ENCODE data around the gene BLM.

Gene BLM

GRCh38 chr15:90794538-90794937 is 77.4 kb downstream of the BLM start:
- no peak for DNase-seq

- DNase-seq, result no peak
Measured at GRCh38 chr15:90799639-90800170, 82.6 kb downstream of the BLM start.

GRCh38 chr15:90801803-90802202 is 84.7 kb downstream of the BLM start:
- DNase-seq, result no peak

- no peak for DNase-seq
Measured at GRCh38 chr15:90807074-90807785, 90.1 kb downstream of the BLM start.

DNA sequence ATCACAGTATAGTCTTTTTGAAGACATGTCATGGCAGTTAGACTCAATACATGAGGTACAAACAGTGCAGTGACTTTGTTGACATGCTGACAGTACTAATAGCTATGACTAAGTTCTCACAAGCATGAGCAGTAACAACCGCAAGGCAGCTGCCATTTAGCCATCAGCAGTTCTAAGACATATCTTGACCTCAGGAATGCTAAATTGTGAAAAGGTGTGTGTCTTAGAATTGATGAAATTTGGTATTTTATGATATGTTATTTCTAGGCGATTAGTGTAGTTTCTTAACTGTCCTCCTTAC is 90.6 kb downstream of the BLM start:
- DNase-seq, result no peak

GRCh38 chr15:90808517-90809235 is 91.5 kb downstream of the BLM start:
- DNase-seq, result no peak

DNA sequence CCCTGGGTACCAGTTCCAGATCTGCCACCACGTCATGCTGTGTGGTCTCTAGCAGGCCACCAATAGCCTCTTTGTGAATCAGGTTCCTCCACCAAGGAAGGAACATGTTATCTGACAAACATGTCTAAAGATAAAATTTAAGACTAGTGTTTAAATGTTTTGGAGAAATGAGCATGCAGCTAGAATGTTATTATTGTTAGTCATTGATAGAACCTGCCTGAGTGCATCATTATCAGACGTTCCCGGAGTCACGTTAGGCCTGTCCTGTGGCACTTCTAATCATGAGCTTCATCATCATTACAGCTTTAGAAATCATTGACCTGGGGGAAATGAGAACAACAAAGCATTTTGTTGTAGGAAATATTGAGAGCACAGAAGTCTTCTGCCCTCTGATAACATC is 92.4 kb downstream of the BLM start:
- no peak for DNase-seq

DNA sequence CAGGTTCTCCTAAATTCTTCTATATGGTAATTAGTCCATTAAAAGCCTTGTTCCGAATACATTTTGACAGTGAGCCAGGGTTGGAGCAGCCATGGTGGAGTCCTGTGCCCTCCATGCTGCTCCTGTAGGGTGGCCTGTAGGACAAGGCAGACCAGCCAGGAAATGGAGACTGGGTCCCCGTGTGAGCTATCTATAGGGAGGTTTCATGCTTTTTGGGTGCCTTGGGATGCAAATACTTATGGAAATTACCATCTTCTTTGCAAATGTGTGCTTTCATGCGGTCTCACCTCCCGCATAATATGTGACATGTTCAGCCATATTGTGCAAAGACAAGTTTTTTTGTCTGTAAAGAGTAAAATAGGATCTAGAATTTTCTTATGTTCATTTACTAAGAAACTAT is 93.2 kb downstream of the BLM start:
- DNase-seq, result no peak

DNA sequence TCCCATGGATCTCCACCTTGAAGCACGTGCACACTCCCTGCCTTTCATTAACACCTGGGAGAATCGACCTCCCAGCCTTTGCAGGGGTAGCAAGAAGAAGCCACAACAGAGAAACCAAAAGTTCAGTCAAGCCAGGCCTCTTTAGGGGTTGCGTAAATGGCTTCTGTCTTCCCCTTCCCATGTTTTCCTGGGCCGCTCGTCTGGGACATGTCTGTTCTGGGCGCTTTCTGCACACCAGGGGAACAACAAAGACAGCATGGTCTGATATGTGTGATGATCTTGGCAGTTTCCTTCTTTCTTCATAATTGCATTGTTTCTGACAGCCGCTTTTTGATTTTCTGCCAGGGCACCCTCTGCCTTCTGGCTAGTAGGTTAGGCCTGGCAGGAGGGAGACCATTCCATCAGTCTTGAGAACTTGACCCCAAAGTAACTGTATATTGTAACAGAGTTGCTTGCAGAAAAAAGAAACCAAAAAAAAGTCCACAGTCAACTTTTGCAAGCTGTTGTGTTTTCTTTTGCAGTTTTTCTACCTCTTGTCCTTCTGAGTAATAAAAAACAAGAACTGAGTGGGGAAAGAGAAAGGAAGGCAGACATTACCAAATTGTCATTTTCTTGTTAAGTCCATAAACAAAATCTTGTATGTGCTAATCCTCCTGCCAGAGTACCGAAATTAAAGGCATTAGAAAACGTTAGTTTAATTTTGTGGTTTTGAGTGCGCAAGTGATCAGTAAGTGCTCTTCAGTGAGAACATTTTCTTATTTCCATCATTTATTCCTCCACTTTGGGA is 95.2 kb downstream of the BLM start:
- no peak for DNase-seq

- DNase-seq, result no peak
Measured at GRCh38 chr15:90812958-90813265, 95.8 kb downstream of the BLM start.

GRCh38 chr15:90813796-90814190 is 96.6 kb downstream of the BLM start:
- peak in 1 of 2 experiments; percentile 47 for DNase-seq

- DNase-seq, result no peak
Measured at GRCh38 chr15:90814191-90814821, 97.2 kb downstream of the BLM start.

DNA sequence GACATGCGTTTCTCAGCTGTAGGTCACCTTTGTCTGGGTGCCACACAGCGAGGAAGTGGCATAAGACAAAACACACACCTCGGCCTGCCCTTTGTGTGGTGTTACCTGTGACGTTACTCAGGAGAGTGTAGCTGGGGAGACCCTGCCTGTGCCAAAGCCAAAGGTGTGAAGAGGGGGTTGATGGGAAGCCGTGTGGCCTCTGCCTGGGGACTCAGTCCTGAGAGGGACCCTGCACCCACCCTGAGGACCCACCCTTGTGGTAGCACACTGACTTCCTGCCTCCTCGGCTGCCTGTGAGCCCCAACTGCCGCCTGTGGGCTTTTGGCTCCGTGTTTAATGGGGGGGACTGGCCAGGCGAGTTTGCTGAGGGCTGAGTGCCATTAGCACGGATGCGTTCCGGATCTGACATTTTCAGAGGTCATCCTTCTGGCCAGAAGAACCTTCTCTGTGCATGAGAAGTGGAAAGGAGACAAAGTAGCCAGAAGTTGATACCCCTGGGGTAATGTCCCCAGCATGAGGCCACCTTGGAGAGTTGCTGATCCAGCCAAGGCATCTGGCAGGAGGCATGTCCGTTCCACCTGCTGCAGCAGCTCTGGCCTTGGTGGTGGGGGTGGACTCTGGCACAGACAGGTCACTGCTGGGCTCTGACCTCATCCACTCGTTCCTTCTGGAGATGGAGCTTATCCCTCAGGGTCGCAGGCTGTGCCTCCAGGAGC is 99.4 kb downstream of the BLM start:
- no peak for DNase-seq

GRCh38 chr15:90817117-90818057 is 100.2 kb downstream of the BLM start:
- no peak for DNase-seq

DNA sequence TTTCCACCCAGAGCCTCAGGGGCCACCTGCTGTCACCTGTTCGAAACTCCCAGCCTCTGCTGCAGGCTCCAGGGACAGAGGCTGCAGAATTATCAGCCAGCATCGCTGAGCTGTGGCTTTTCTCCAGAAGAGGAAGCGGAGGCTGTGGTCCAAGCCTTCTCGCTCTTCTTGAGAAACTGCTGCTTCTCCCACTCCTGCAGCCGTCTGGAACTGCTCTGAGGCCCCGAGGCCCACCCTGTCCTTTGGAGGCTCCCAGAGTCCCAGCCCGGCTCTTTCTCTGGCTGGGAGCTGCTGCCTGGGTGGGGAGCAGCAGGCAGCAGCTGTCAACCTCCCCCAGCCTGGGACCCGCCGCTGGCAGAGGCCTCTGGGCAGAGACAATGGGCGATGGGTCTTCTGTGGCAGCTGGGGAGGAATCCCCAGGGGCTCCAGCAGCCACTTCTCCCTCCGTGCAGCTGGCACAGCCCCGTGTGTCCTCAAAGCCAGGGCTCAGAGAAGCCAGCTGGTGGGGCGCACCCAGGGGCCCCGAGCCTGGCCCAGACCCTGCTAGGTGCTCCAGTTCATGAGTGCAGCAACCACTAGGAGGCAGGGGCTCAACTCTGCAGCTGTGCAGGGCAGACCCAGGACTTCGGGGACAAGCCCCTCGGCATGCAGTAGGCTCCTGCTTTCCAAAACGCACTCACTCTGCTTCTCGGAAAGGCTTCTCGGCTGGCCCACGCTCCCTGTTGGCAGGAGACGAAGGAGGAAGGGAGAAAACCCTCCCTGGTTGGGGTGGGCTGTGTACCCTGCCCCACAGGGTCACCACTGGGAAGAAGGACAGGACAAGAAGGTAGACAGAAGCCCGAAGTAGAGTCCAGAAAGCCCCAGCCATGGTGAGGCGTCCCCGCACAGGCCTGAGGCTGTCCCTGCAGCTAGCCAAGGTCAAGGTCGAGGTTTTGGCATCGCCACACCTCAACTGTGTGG is 101.4 kb downstream of the BLM start:
- peak; percentile 48 to 64 for DNase-seq

- no peak for DNase-seq
Measured at GRCh38 chr15:90819390-90819789, 102.2 kb downstream of the BLM start.

- DNase-seq, result no peak
Measured at GRCh38 chr15:90819850-90820249, 102.7 kb downstream of the BLM start.

GRCh38 chr15:90820481-90820880 is 103.3 kb downstream of the BLM start:
- DNase-seq, result no peak

DNA sequence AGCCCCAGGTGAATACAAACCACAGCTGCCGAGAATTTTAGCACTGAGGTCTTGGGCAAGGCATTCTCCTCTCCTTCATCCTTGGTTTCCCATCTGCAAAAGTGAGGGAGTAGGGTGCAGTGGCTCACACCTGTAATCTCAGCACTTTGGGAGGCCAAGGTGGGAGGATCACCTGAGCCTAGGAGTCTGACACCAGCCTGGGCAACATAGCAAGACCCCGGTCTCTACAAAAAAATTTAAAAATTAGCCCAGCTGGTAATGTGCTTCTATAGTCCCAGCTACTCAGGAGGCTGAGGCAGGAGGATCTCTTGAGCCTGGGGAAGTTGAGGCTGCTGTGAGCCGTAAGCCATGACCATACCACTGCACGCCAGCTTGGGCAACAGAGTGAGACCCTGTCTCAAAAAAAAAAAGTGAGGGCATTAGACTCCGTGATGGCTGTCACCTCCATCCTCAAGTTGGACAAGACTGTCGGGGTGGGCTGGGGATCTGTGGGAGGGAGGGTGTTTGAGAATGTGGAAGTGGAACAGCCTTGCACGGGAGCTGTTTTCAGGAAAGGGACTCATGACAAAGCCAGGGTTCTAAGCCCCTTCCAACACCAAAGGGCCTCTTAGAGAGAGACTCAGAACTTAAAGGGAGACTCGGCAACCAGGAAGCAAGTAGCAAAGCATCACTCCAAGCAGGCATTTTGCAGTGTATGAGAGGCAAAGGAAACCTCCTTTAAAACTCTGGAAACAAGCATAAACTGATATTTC is 105.2 kb downstream of the BLM start:
- peak in 1 of 2 experiments; percentile 2 for DNase-seq
